Activated naive CD4-positive, alpha-beta T cell treated with anti-CD3 and anti-CD28 coated beads, Interleukin-2, amount 10 ng/mL, durations not matched to agents 7 days and 5 days (primary cell): ENCODE results near the gene PDLIM5.
"Not testable (repeated sequence)": the region's sequence is repeated elsewhere in the genome, so short reads cannot be mapped to it uniquely, and the experiment has no call there.

Experiments
- CTCF ChIA-PET: fragments of 350-600 bp; sonication (Branson Sonifier 250); formaldehyde crosslinking; loops from one replicate; lab custom pipeline; 2021; ENCODE audit warnings: antibody characterized with exemption; lab: Charles Lee
- DNase-seq: peaks from one replicate; pipeline ENCODE4 v3.0.0-alpha.2; 2020
- H3K27ac Mint-ChIP-seq: one replicate; pipeline ENCODE4 v1.8.0; 2021; ENCODE audit warnings: mild to moderate bottlenecking, moderate library complexity, mixed read lengths
- H3K27me3 Mint-ChIP-seq: one replicate; pipeline ENCODE4 v1.8.0; 2021; ENCODE audit warnings: mild to moderate bottlenecking, mixed read lengths
- H3K36me3 Mint-ChIP-seq: one replicate; pipeline ENCODE4 v1.8.0; 2021; ENCODE audit warnings: mixed read lengths
- H3K4me1 Mint-ChIP-seq: one replicate; pipeline ENCODE4 v1.8.0; 2021; ENCODE audit warnings: mixed read lengths
- H3K4me3 Mint-ChIP-seq: one replicate; pipeline ENCODE4 v1.8.0; 2021; ENCODE audit warnings: mild to moderate bottlenecking, moderate library complexity, mixed read lengths
- H3K9me3 Mint-ChIP-seq: one replicate; pipeline ENCODE4 v1.8.0; 2021; ENCODE audit warnings: mixed read lengths

PDLIM5 gene

DNA sequence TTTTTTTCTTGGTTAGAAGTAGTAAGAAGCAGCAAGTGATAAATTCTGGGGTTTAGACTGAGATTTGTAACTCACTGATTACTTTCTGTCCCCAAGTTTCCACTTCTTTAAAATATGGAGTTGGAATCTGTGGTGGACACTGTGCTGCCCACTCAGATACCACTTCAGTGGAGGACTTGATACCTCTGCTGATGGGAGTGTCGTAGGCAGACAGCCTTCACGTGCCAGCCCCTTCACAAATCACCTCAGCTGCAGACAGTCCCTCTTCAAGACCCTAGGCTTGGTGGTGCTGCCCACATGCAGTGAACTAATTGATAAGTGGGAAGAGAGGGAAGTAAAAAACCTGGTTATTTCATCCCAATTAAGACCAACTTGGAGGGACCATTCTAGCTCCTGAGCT lies 139.5 kb downstream of the PDLIM5 start:
- CTCF ChIA-PET: no interaction called here
- Mint-ChIP-seq H3K4me3 (no peak overlapping the region), H3K9me3 (no peaks in the 10 kb centered on the region), H3K27me3 (no peaks in the 10 kb centered on the region), H3K36me3 (no peaks in the 10 kb centered on the region), H3K27ac (no peak overlapping the region), H3K4me1 (no peaks in the 10 kb centered on the region)
- DNase-seq: no peak

DNA sequence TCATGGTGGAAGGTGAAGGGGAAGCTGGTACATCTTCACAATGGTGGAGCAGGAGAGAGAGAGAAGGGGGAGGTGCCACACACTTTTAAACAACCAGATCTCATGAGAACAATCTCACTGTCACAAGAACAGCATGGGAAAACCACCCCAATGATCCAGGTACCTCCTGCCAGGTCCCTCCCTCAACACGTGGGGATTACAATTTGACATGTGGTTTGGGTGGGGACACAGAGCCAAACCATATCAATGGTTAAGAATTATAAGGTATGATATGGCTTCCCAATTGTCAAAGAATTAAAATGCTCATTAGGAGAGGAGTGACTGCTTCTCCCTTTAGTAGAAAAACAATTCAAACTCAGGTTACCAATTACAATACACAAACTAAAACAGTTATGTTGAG lies 143.3 kb downstream of the PDLIM5 start:
- no peaks in the 10 kb centered on the region for H3K4me1 Mint-ChIP-seq
- H3K4me3 Mint-ChIP-seq: no peak overlapping the region
- H3K9me3 Mint-ChIP-seq: no peaks in the 10 kb centered on the region
- CTCF ChIA-PET: no interaction called here
- H3K27ac Mint-ChIP-seq: no peak overlapping the region
- H3K36me3 Mint-ChIP-seq: no peaks in the 10 kb centered on the region
- no peaks in the 10 kb centered on the region for H3K27me3 Mint-ChIP-seq
- no peak for DNase-seq

DNA sequence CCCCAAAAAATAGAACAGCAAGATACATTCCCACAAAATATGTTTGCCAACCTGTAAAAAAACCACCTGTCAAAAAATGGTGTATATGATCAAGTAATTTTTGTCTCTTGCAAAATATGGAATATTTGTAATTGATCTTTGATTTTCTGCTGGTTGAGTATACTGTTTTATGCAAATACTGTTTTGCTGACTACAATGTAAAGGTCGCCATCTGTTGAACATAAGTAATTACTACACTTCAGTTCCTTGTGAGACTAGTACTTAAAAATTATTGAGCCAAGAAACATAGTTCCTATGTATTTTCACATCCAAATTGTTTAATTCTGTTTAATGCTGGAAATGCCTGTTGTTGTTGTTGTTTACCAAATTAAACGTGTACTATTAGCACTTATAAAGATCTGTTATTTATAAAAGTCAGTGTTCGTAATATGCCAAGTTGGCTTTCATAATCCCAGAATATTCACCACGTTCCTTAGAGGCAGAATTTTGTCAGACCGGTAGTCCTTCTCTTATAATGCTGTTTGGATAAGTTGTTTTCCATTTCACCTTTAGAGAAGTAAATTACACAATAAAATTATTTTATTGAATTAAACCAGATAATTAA lies 144.2 kb downstream of the PDLIM5 start:
- Mint-ChIP-seq H3K36me3 (no peaks in the 10 kb centered on the region), H3K9me3 (no peaks in the 10 kb centered on the region), H3K27ac (no peak overlapping the region), H3K4me3 (no peak overlapping the region), H3K27me3 (no peaks in the 10 kb centered on the region), H3K4me1 (no peaks in the 10 kb centered on the region)
- CTCF ChIA-PET: no interaction called here
- DNase-seq: no peak

DNA sequence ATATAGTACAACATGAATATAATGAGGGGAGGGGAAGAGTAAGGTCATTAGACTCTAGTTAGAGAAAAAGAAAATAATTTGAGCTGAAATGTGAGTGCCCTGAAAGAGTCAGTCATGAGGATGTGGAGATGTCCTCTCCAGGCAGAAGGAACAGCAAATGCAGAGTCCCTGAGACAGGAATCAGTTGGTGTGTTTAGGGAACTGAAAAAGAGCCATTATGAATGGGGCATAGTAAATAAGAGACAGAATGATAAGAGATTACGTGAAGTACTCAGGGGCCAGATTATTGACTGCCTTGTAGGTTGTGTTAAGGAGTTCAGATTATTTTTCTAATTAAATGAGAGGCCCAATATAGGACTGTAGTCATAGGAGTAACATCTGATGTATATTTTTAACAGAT lies 147.0 kb downstream of the PDLIM5 start:
- H3K9me3 Mint-ChIP-seq: no peaks in the 10 kb centered on the region
- no peak for DNase-seq
- no peak overlapping the region for H3K4me3 Mint-ChIP-seq
- H3K27me3 Mint-ChIP-seq: no peaks in the 10 kb centered on the region
- H3K27ac Mint-ChIP-seq: no peak overlapping the region
- H3K4me1 Mint-ChIP-seq: no peaks in the 10 kb centered on the region
- H3K36me3 Mint-ChIP-seq: no peaks in the 10 kb centered on the region
- CTCF ChIA-PET: interaction anchor here (1.5 kb wide), 1 partner anchor 191 kb away, joined by 4 read pairs; no protein-coding TSS in a partner anchor

DNA sequence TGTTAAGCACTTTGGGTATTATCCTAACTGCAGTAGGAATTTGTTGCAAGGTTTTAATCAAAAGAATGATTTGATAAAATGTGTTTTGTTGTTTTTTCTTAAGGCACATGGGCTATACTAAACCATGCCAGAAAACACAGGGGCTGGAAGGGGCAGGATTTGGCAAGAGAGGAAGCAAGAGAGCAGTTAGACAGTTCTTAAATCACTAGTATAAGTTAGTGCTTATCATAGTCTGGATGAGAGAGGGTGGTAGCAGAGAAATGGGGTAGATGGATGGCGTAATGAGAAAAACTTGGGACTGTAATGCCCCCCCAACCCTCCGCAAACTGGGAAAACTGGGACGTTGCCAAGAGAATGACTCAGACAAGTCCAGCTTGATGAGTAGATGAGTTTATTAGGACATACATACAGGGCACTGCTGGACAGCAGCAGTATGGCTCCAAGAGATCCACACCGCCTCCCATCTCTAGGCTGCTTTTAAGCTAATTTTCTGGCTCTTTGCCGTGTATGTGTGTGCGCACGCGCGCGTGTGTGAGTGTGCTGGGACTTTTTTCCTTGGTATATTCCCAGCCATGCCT lies 151.5 kb downstream of the PDLIM5 start:
- H3K36me3 Mint-ChIP-seq: no peaks in the 10 kb centered on the region
- no peak for DNase-seq
- no peaks in the 10 kb centered on the region for H3K4me1 Mint-ChIP-seq
- no peak overlapping the region for H3K4me3 Mint-ChIP-seq
- no peak overlapping the region for H3K27ac Mint-ChIP-seq
- CTCF ChIA-PET: no interaction called here
- H3K27me3 Mint-ChIP-seq: no peaks in the 10 kb centered on the region
- H3K9me3 Mint-ChIP-seq: no peaks in the 10 kb centered on the region

DNA sequence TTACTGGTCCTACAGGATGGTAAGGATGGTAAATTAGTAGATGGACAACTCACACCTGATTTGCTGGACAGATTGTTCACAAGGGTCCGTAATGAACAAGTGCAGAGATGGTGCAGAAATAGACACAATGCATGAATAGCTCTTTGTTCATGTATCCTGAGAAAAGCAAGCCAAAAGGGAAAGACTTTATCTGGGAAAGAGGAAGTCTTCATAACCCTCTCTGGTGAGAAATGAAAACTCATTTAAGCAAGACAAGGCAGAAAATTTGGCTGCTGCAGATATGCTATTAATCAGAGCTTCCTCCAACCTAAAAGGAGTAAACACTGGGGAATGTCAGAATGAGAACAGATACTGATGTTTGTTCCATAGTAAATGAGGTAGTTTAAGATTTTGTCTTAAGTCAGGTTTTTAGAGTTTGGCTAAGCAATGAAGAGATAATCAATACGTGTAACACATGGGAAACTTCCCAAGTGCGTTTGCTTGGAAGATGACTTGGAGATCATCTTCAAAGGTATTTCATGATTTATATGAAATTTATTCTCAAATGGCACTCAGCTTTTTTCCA lies 153.6 kb downstream of the PDLIM5 start:
- CTCF ChIA-PET: interaction anchor here (1.4 kb wide), 1 partner anchor 198 kb away, joined by 3 read pairs; no protein-coding TSS in a partner anchor
- Mint-ChIP-seq H3K9me3 (no peaks in the 10 kb centered on the region), H3K4me3 (no peak overlapping the region), H3K27ac (no peak overlapping the region), H3K27me3 (no peaks in the 10 kb centered on the region), H3K4me1 (peaks cover 4% of the 10 kb centered on the region), H3K36me3 (no peaks in the 10 kb centered on the region)
- no peak for DNase-seq

DNA sequence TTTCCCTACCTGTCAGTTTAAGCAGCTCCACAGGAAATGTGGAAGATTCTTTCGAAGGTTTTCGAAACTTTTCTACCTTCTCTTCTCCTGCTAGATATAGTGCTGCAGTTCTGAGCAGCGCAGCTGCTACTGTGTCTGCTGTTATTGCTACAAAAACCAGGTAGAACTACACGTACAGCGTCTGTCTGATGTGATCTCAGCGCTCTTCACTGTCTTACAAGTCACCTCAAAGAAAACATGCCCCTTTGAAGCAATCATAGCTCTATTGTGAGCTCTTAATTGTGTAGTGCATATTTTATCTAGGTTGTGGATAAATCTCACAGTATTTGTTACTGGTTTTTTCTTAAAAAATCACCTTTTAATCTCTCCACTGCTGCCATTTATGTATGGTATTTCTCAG lies 158.4 kb downstream of the PDLIM5 start:
- no peaks in the 10 kb centered on the region for H3K9me3 Mint-ChIP-seq
- no peaks in the 10 kb centered on the region for H3K36me3 Mint-ChIP-seq
- CTCF ChIA-PET: interaction anchor here (0.6 to 2.5 kb wide), 4 partner anchors 10 to 1190 kb away, joined by 4 to 7 read pairs (median 5); no protein-coding TSS in a partner anchor
- peaks cover 11% of the 10 kb centered on the region for H3K4me1 Mint-ChIP-seq
- no peaks in the 10 kb centered on the region for H3K27me3 Mint-ChIP-seq
- no peak overlapping the region for H3K4me3 Mint-ChIP-seq
- DNase-seq: no peak
- no peak overlapping the region for H3K27ac Mint-ChIP-seq

DNA sequence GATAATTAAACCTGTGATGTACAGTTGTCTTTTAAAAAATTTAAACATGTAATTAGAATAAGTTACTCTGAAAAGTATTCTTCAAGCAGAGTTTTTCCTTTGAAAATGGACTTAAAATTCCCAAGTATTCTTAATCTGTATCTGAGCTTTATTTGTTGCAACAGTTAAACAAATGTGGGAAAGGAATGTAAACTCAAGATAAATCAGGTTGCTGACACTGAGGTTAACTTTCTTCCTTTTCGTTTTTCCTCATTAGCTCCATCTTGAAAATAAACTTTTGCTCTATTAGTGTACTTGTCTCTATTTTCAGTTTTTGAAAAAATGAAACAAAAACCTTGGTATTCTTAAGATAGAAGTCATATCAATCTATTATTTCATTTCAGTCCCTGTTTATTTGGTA lies 161.5 kb downstream of the PDLIM5 start:
- Mint-ChIP-seq H3K9me3 (no peaks in the 10 kb centered on the region), H3K4me1 (peaks cover 11% of the 10 kb centered on the region), H3K27ac (no peak overlapping the region), H3K4me3 (no peak overlapping the region), H3K36me3 (no peaks in the 10 kb centered on the region), H3K27me3 (no peaks in the 10 kb centered on the region)
- no peak for DNase-seq
- CTCF ChIA-PET: no interaction called here

DNA sequence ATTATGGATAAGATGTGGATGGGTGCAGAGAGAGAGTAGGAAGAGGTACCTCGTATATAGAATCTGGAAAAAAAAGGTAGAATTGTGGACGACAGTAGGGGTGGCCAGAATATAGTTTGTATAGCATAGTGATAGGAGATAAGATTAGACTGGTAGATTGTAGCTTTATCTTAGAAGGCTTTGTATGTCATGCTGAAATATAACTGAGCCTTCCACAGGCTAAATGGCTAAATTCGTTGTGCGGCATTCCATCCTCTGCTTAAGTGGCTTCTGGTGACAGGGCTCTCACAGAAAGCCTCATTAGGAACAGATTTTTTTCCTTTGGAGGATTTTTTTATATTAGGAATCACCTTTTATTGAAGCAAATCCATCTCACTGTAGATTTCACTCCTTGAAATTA lies 163.7 kb downstream of the PDLIM5 start:
- Mint-ChIP-seq H3K27ac (no peak overlapping the region), H3K27me3 (no peaks in the 10 kb centered on the region), H3K4me3 (no peak overlapping the region), H3K4me1 (peaks cover 6% of the 10 kb centered on the region), H3K36me3 (no peaks in the 10 kb centered on the region), H3K9me3 (no peaks in the 10 kb centered on the region)
- CTCF ChIA-PET: no interaction called here
- DNase-seq: no peak

DNA sequence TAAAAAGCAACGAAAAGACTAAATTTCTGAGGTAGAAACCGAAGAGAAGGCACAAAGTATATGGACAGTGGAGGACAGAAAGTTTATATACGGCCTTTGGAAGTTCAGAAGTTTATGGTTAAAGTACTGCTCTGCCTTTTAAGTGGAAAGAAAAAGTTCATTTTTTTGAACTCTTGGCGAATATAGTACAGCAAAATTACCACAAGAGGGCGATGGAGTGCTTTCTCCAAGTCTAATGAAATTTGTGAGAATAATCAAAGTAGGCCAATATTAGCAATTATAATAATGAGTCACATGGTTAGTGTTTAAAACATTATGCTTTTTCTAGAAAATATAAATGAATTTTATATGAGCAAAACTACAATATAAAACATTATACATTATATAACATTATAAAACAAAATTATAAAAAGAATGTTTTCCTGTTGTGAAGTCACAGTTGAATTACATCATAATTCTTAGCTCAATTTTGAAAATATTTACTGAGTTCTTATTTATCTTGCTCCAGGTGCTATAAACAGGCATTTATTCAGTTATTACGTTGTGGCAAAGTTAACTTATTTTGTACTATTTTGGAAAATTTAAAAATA lies 169.8 kb downstream of the PDLIM5 start:
- CTCF ChIA-PET: interaction anchor here (0.6 to 3.3 kb wide), 8 partner anchors 9 to 503 kb away, joined by 3 to 19 read pairs (median 3); no protein-coding TSS in a partner anchor
- no peak overlapping the region for H3K4me3 Mint-ChIP-seq
- no peaks in the 10 kb centered on the region for H3K36me3 Mint-ChIP-seq
- H3K27ac Mint-ChIP-seq: no peak overlapping the region
- H3K4me1 Mint-ChIP-seq: no peaks in the 10 kb centered on the region
- H3K27me3 Mint-ChIP-seq: no peaks in the 10 kb centered on the region
- no peaks in the 10 kb centered on the region for H3K9me3 Mint-ChIP-seq
- peak; percentile 29 for DNase-seq

DNA sequence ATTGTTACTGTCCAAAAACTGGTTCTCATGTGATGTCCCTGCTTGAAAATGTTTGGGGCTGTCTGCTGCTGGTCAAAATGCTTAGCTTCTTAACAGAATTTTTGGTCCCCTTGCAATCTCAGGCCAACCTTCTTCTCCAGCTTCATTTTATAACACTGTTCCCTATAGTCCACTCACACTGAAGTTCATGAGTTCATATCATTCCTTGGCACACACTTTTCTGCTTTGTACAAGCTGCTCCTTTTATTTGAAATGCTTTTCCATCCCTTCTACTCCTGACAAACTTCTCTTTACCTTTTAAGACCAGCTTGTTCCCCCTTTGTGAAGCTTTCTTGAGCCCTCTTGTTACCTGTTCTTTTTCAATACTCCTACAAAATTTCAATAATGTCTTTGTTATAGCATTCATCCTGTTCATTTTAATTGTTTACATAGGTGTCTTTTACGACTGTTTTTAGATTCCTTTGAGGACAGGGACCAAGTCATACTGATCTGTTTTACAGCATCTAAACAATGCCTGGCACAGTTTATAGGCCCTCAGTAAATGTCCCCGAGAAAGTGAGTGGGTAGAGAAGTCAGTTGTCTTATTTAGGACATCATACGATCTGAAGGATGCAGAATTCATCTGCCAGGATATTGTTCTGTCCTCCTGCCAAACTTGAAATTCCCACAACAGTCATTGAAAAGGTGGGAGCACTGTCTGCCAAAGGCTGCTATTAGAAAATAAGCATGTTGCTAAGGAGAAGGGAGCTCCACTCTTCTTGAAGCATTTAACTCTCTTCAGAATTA lies 171.6 kb downstream of the PDLIM5 start:
- no peaks in the 10 kb centered on the region for H3K4me1 Mint-ChIP-seq
- H3K4me3 Mint-ChIP-seq: no peak overlapping the region
- no peaks in the 10 kb centered on the region for H3K36me3 Mint-ChIP-seq
- no peak for DNase-seq
- no peak overlapping the region for H3K27ac Mint-ChIP-seq
- CTCF ChIA-PET: interaction anchor here (3.3 kb wide), 1 partner anchor 502 kb away, joined by 19 read pairs; no protein-coding TSS in a partner anchor
- H3K9me3 Mint-ChIP-seq: no peaks in the 10 kb centered on the region
- H3K27me3 Mint-ChIP-seq: no peaks in the 10 kb centered on the region

DNA sequence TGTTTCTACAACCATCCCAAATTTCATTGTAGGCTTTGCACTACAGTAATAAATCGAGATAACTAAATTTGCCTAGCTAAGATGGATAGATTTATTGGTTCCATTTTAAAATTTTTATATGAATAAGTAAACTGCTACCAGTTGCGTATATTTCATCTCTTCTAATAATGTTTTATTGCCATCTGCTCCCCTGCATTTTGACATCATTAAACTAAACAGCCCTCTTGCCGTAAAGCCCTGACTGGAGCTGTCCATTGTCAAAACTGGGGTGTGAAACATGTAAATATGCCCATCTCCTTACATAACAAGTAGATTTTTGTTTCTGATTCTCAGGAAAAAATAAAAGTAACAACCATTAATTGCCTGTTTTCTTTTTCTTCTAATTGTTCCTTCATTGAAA lies 175.2 kb downstream of the PDLIM5 start:
- H3K4me1 Mint-ChIP-seq: no peaks in the 10 kb centered on the region
- H3K36me3 Mint-ChIP-seq: no peaks in the 10 kb centered on the region
- CTCF ChIA-PET: no interaction called here
- H3K27me3 Mint-ChIP-seq: no peaks in the 10 kb centered on the region
- no peak overlapping the region for H3K27ac Mint-ChIP-seq
- DNase-seq: no peak
- no peaks in the 10 kb centered on the region for H3K9me3 Mint-ChIP-seq
- H3K4me3 Mint-ChIP-seq: no peak overlapping the region

DNA sequence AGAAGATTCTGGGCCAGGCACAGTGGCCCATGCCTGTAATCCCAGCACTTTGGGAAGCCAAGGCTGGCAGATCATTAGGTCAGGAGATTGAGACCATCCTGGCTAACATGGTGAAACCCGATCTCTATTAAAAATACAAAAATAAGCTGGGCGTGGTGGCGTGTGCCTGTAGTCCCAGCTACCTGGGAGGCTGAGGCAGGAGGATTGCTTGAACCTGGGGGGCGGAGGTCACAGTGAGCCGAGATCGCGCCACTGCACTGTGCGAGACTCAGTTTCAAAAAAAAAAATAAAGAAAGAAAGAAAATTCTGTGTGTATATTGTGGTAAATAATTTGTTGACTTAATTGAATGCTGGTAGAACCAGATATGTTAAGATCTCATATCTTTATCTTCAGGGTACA lies 177.3 kb downstream of the PDLIM5 start:
- H3K4me3 Mint-ChIP-seq, H3K9me3 Mint-ChIP-seq, H3K27me3 Mint-ChIP-seq, H3K4me1 Mint-ChIP-seq, DNase-seq, CTCF ChIA-PET, H3K27ac Mint-ChIP-seq, H3K36me3 Mint-ChIP-seq: not testable (repeated sequence)

DNA sequence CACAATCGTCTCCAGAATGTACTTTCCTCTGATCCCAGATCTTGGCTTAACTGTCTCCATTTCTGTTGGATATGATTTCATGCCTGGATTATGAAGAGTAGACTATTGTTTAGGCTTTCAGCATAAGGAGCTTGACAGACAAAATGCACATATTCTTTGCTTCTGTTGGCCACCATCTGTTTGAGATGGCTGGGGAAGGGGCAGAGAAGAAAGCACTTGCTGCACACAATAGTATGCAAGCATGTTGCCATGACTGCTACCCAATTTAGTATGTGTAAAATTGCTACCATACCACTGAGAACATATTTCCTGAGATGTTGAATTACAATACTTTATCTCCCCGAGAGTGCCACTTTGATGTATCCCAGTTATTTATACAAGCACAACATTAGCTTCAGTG lies 178.1 kb downstream of the PDLIM5 start:
- Mint-ChIP-seq H3K27ac (no peak overlapping the region), H3K9me3 (no peaks in the 10 kb centered on the region), H3K27me3 (no peaks in the 10 kb centered on the region), H3K4me1 (no peaks in the 10 kb centered on the region), H3K36me3 (no peaks in the 10 kb centered on the region), H3K4me3 (no peak overlapping the region)
- no peak for DNase-seq
- CTCF ChIA-PET: no interaction called here
